GM21786 (cell line): ENCODE results near the gene BACH1.
A peak's percentile ranks its signal among the peaks of the same experiment; 100 is the strongest.

Source experiments
- ATAC-seq: cut with Tn5 transposase; IDR thresholded peaks from one replicate; pipeline ENCODE4 v1.9.1; 2021; ENCODE audit not compliant: unreplicated experiment

Gene BACH1

GRCh38 chr21:29290240-29290639 lies 8.5 kb upstream of the BACH1 start:
- no peak for ATAC-seq

GRCh38 chr21:29293495-29293894 lies 5.2 kb upstream of the BACH1 start:
- ATAC-seq: peak; percentile 94

- ATAC-seq: no peak
These were observed 3.6 kb upstream of the BACH1 start for GRCh38 chr21:29295066-29295650.

DNA sequence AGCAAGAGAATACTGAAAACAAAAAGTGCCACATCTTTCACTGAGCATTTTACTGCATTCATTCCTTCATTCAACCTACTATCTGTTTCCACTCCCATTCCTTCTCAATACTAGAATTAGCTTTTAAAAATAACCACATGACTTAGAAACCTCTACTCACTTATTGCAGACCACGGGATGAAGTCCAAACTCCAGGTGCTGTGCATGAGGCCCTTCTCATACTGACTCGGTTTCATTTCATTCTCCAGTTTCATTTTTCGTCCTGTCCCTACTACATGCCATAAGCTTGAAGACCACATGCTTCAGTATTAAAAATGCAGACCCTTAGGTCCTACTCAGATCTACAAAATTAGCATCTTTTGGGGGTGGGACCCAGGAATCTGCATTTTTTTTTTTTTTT lies 2.3 kb upstream of the BACH1 start:
- ATAC-seq: no peak

DNA sequence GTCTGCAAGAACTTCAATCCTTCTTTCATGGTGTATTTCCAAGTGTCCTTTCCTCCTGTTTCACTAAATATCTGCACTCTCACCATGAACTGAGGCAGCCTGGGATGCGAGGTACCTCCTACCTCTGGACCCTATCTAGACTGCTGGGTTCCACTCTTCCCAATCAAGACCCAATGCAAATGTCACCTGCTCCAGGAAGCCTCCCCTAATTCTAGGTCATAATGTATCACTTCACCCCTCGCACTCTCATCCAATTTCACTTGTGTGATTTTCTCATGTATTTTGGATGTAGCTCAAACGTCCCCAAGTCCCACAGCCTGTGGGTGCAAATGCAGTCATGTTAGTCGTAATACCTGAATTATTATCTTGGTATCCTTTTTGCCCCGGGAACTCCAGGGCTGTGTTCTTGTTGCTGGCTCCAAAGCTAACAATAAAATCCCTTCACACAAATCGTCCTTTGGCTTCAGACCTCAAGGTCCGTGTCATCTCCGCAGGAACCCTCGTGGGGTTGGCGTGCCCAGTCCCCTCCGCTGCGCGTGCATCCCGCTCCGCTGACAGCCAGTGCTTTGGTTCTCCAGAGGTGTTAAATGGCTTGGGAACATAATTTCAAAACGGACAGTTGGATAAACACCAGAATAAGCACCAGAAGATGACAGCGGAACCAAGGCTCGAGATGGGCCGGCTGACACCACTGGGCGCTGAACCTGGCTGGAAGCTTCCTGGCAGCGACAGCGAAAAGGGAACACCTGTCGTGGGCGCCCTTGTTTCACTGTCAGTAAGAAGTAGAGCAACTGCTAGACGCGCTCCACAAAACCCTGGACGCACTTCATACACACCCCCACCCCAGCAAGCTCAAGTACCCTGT lies 1.0 kb upstream of the BACH1 start:
- no peak for ATAC-seq

DNA sequence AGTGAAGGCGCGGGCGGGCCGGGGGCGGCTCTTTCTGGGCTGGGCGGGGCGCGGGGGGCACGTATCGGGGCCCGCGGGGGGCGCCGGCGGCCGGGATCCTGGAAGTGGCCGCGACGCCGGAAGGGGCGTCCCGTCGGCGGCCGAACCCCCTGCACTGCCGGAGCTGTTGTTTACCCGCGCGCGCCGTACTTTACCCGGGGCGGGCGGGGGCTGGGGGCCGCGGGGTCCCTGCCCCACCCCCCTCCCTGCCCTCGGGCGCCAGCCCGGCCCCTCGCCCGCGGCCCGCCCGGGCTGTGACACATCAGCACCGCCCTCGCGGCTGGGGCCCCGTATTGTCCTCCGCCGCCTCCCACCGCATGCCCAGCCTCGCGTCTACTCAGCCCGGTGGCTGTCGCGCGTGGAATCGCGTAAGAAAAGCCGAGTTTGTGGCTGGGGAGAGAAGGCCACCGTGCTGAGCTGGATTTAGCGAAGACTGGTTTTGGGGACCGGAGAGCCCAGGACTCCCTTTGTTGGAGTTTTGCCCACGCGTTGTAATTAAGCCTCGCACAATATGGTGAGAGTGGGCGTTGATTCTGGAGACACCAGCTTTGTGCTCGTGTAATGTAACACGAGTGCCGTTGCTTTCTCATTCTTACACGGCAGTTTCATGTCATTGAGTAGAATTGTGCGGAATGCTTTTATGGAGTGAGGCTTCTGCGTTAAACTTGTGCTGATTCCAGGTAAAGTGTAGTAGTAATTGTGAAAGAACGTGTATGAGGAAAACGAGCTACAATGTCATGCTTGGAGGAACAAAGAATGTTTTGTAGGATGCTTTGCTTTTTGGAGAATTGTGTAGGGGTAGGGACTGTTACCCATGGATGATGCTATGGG lies 559 bp downstream of the BACH1 start:
- no peak for ATAC-seq

DNA sequence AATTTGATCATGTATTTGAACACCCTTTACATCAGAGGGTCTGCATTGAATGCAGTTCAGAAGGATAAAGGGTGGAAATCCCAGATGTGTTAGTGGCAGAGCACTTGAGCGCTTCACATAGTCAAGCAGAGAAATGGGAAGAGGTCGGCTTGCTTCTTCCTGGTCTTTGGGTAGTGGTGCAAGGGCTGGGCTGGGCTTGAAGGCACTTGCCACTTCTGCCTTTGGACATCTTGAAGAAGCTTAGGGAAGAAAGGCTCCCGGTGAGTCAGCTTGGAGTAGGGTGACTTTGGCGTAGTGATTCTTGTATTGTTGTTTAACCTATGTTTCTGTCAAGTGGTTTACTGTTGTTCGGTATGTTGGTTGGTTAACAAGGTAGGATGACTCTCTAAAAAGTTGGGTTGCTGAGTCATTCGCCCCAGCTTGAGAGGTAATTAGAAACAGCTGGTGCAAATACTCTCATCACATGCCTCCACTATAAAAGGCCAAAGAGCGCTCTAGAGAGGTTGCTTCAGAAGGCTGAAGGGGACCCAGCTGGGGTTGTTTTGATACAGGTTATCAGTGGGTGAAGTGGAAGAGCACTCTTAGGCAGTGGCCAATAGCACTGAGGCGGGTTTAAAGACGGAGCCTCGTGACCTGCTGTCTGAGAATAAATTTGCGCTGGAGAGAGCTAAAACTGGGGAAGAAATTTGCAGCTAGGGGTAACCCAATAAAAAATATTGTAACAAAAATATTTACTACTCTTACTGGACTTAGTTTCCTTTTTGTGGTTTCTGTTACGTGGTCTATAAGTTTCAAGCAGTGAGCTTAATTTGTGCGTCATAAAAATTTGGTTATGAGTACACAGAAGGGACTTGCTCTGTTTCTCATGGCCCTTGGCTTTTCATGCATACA lies 1.4 kb downstream of the BACH1 start:
- peak; percentile 81 for ATAC-seq

DNA sequence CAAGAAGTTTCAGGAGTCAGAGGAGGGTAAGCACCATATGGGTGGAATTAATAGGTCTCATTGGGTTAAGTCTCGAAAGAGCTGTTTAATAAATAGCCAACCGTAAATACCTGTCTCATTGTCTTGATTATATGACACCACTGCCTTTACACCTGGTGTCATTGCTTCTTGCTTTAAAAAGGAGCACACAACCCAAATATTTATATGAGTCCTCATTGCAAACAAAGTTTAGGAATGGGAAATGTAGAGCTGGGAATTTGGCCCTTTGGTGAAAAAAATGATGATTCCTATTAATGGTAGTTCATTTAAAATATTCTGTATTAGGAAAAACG lies 2.1 kb downstream of the BACH1 start:
- no peak for ATAC-seq

GRCh38 chr21:29301691-29302090 lies 3.0 kb downstream of the BACH1 start:
- ATAC-seq: no peak

GRCh38 chr21:29302359-29302875 lies 3.7 kb downstream of the BACH1 start:
- ATAC-seq: no peak

DNA sequence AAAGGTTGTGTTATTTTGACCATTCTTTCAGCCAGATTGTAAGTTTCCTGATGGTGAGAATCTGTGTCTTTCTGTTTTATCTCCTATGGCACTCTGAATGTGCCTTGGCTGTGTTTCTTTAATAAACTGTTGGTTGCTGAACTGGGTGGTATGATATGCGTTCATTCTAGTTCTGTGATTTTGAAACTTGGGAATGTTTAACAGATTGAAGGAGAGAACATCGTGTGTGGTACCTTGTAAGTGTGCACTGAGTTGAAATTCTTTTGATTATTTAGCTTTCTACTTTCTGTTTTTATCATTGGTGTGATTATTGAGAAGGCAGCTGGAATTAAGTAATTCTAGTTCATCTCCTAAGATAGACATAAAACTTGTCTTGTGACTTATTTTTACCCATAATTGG lies 4.6 kb downstream of the BACH1 start:
- ATAC-seq: no peak

GRCh38 chr21:29304597-29304996 lies 5.9 kb downstream of the BACH1 start:
- ATAC-seq: no peak

DNA sequence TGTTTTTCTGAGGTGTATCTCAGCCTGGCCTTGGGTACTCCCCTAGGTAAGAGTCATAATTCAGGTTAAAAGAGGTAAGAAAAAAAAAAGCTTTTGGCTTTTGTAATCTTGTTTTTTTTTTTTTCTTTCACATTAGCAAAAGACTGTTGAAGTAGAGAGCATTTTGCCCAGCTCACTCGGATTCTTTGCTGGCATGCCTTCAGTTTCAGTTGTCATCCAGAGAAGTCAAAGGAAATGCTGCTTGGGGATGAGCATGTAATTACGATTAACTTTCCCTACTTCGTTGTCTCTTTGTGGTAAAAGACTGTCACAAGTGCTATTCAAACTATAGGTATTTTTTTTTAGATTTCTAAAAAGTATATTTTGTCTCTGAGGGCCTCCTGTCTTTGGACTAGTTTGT lies 6.3 kb downstream of the BACH1 start:
- no peak for ATAC-seq

GRCh38 chr21:29305561-29305960 lies 6.8 kb downstream of the BACH1 start:
- no peak for ATAC-seq

DNA sequence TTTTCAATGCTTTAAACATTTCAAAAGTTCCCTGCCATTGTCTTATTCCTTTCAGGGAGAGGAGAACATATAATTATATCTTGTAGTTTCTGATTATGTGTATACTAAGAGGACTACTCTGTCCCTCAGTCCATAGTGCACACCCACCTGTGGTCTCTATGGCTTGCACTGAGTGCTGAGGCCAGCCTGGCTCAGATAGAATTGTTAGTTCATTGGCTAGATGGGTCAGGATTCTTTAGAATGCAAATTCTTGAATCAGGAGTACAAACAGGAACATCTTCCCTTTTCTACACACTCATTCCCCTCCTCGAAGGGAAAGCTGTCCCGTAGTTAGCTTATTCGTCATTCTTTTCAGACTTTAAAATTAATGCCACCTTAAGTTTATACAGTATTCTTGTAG lies 8.2 kb downstream of the BACH1 start:
- ATAC-seq: no peak

- no peak for ATAC-seq
These were observed 9.2 kb downstream of the BACH1 start for GRCh38 chr21:29307718-29308455.

DNA sequence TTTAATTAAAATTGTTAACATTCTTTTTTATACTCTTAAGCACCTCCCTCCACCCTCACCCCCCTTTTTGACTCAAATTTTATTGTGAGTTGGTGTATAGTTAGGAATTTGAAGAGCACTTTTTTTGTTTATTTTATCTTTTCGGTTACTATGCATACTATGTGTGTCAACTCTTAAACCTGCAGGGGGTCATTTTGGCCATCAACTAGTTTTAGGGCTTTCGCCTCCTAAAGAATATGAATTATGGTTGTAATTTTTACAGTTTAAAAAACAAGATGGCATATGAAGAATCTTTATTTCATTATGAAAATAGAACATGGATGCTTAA lies 9.7 kb downstream of the BACH1 start:
- no peak for ATAC-seq

- ATAC-seq: no peak
These were observed 11.0 kb downstream of the BACH1 start for GRCh38 chr21:29309703-29310102.

GRCh38 chr21:29311802-29312201 lies 13.1 kb downstream of the BACH1 start:
- ATAC-seq: no peak

GRCh38 chr21:29312981-29313380 lies 14.3 kb downstream of the BACH1 start:
- ATAC-seq: no peak
